ENCODE data around the gene PTPN14. TPM values are rescaled to one million over a fixed set of nuclear protein-coding genes. Genes with fewer than 3 reads are reported as not detected.

PTPN14 gene
- total and polyA plus RNA-seq, 2 of the 8 experiments (the other 6 are each of a cell fraction or from before 2014, with no cell fraction given): 14.4 to 93.6 TPM

- POLR2A ChIA-PET (ENCODE audit: partially characterized antibody): interaction anchor here (1.3 to 6.2 kb wide), 2 partner anchors 9 to 103 kb away, joined by 8 to 30 read pairs; partner anchors contain the start of gene PTPN14
- Histone ChIP-seq H3K4me2 (ENCODE audit: insufficient read depth in 1 of 2, low read depth in 2 of 2, low read length in 2 of 2) (no peak overlapping the region), H3K23ac (ENCODE audit: insufficient read length) (no peak overlapping the region), H3K27me3 (replicated peaks in 1 of 4; ENCODE audit: control insufficient read depth in 3 of 4, extremely low read depth in 1 of 4, insufficient read depth in 3 of 4, low read length in 3 of 4) (no peaks in the 10 kb centered on the region), H2BK15ac (ENCODE audit: low read length) (no peak overlapping the region), H4K20me1 (replicated peaks in 1 of 2; ENCODE audit: control insufficient read depth in 1 of 2, insufficient read depth in 2 of 2, low read length in 2 of 2) (no peaks in the 10 kb centered on the region), H3K79me2 (ENCODE audit: control insufficient read depth in 1 of 2, insufficient read depth in 2 of 2, low read length in 2 of 2) (peaks cover 0 to 29% of the 10 kb centered on the region in 2 experiments; a peak in 2 of 4 replicates), H2BK12ac (ENCODE audit: low read depth, low read length) (no peak overlapping the region), H2BK5ac (ENCODE audit: low read depth, low read length) (no peak overlapping the region), H3K9me3 (ENCODE audit: insufficient read depth in 2 of 2, low read depth in 1 of 2, low read length in 1 of 2) (no peaks in the 10 kb centered on the region), H2BK20ac (ENCODE audit: low read length) (no peak overlapping the region), H2AK5ac (ENCODE audit: low read depth, low read length) (no peak overlapping the region), H2AFZ (ENCODE audit: low read length) (no peak overlapping the region), H3K79me1 (ENCODE audit: low read depth, low read length) (no peaks in the 10 kb centered on the region; the same call in 1 of the 2 replicates), H3K36me3 (ENCODE audit: control insufficient read depth in 2 of 4, insufficient read depth in 4 of 4, low read length in 3 of 4) (peaks cover 0 to 2% (median 0%) of the 10 kb centered on the region in 4 experiments; a peak in 2 of 8 replicates), H3K56ac (replicated peaks; ENCODE audit: insufficient read length, low read depth, low read length) (no peak overlapping the region), H3K23me2 (ENCODE audit: low read depth, low read length) (no peaks in the 10 kb centered on the region), H3K4ac (replicated peaks; ENCODE audit: insufficient read length, low read depth, low read length) (no peak overlapping the region), H4K91ac (replicated peaks; ENCODE audit: insufficient read length, low read length) (no peak overlapping the region), H3K14ac (ENCODE audit: insufficient read length) (no peak overlapping the region), H2BK120ac (replicated peaks; ENCODE audit: low read depth, low read length) (no peak overlapping the region), H4K8ac (ENCODE audit: extremely low read depth, insufficient read depth, low read length) (no peak overlapping the region), H3K27ac (ENCODE audit: low read depth, low read length) (no peak overlapping the region), H3K18ac (ENCODE audit: extremely low read depth, low read length) (no peak overlapping the region), H4K5ac (ENCODE audit: insufficient read length, low read depth, low read length) (no peak overlapping the region), H3K4me1 (replicated peaks in 1 of 4; ENCODE audit: control insufficient read depth in 3 of 4, insufficient read depth in 4 of 4, low read length in 3 of 4) (peaks cover 1 to 35% (median 13%) of the 10 kb centered on the region in 4 experiments; a peak in 6 of 7 replicates), H3K4me3 (ENCODE audit: extremely low read depth in 1 of 4, insufficient read depth in 2 of 4, low read depth in 3 of 4, low read length in 4 of 4) (no peak overlapping the region), H3K9ac (replicated peaks in 1 of 4; ENCODE audit: extremely low read depth in 1 of 4, low read depth in 3 of 4, low read length in 3 of 4) (no peak overlapping the region)
- CTCF ChIA-PET (ENCODE audit: partially characterized antibody): interaction anchor here (0.5 to 2.2 kb wide), 9 partner anchors 9 to 116 kb away, joined by 3 to 10 read pairs (median 3); no protein-coding TSS in a partner anchor
- no peak for FAIRE-seq
- DNase-seq (ENCODE audit: low read depth in 1 of 2, low spot score in 2 of 2): no peak
- WGBS, 2 experiments (ENCODE audit: extremely low coverage in 1 of 2, insufficient coverage in 1 of 2, insufficient read length in 1 of 2, insufficient replicate concordance in 2 of 2, low coverage in 1 of 2, low lambda C conversion rate in 2 of 2, missing lambda C conversion rate in 1 of 2): 94% methylated on average over 3 of the region's 3 CpGs; no CpG with 5 or more reads in 1 of the 2 experiments
- TF ChIP-seq TAF7 (optimal IDR thresholded peaks at IDR 0.05; ENCODE audit: borderline replicate concordance, low read depth, low read length): no peak
- no peak for TF ChIP-seq HDAC2 (IDR thresholded peaks at IDR 0.05; ENCODE audit: borderline replicate concordance in 1 of 2, low read depth in 2 of 2, low read length in 2 of 2)
- TF ChIP-seq SP2 (IDR thresholded peaks at IDR 0.05; ENCODE audit: low read length): no peak
- no peak for TF ChIP-seq CREB1 (IDR thresholded peaks at IDR 0.05)
- TF ChIP-seq, protein P1, sequence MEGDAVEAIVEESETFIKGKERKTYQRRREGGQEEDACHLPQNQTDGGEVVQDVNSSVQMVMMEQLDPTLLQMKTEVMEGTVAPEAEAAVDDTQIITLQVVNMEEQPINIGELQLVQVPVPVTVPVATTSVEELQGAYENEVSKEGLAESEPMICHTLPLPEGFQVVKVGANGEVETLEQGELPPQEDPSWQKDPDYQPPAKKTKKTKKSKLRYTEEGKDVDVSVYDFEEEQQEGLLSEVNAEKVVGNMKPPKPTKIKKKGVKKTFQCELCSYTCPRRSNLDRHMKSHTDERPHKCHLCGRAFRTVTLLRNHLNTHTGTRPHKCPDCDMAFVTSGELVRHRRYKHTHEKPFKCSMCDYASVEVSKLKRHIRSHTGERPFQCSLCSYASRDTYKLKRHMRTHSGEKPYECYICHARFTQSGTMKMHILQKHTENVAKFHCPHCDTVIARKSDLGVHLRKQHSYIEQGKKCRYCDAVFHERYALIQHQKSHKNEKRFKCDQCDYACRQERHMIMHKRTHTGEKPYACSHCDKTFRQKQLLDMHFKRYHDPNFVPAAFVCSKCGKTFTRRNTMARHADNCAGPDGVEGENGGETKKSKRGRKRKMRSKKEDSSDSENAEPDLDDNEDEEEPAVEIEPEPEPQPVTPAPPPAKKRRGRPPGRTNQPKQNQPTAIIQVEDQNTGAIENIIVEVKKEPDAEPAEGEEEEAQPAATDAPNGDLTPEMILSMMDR (IDR thresholded peaks at IDR 0.05; ENCODE audit: control extremely low read depth in 1 of 3, insufficient read depth in 1 of 3, low read depth in 1 of 3, low read length in 3 of 3): no peak
- TF ChIP-seq TAF1 (IDR thresholded peaks at IDR 0.05; ENCODE audit: low read depth, low read length): no peak
- TF ChIP-seq SP1 (IDR thresholded peaks at IDR 0.05; ENCODE audit: low read depth, low read length): no peak
- no peak for TF ChIP-seq EGR1 (IDR thresholded peaks at IDR 0.05; ENCODE audit: borderline replicate concordance, low read depth, low read length)
- TF ChIP-seq RFX5 (IDR thresholded peaks at IDR 0.05; ENCODE audit: borderline replicate concordance, low read depth, low read length): no peak
- no peak for TF ChIP-seq SUZ12 (IDR thresholded peaks at IDR 0.05; ENCODE audit: low read length)
- TF ChIP-seq CHD2 (IDR thresholded peaks at IDR 0.05; ENCODE audit: low read length): no peak
- TF ChIP-seq CBX5 (IDR thresholded peaks at IDR 0.05; ENCODE audit: low read depth, low read length): no peak
Measured at GRCh38 chr1:214449371-214449770, 102.0 kb downstream of the PTPN14 start.
